ENCODE data around the gene SH3BP1.
A peak's percentile ranks its signal among the peaks of the same experiment; 100 is the strongest.

SH3BP1 gene

GRCh38 chr22:37632174-37633088 lies 7.0 kb upstream of the SH3BP1 start:
- DNase-seq (ENCODE audit: insufficient read length, low spot score): peak; percentile 70
- no peak for FAIRE-seq
- no peak for TF ChIP-seq TAF1 (IDR thresholded peaks at IDR 0.05; ENCODE audit: low read depth, low read length)
- no peak for TF ChIP-seq POLR2A (IDR thresholded peaks at IDR 0.05; ENCODE audit: low read depth, low read length)
- TF ChIP-seq SPI1 (IDR thresholded peaks at IDR 0.05; ENCODE audit: low read depth, low read length): no peak
- no peak for TF ChIP-seq POLR2AphosphoS5 (IDR thresholded peaks at IDR 0.05; ENCODE audit: low read depth, low read length)
- TF ChIP-seq PAX5 (IDR thresholded peaks at IDR 0.05; ENCODE audit: insufficient read depth, low read length, severe bottlenecking): no peak
- TF ChIP-seq POU2F2 (IDR thresholded peaks at IDR 0.05; ENCODE audit: low read depth, low read length): no peak

GRCh38 chr22:37633089-37633624 lies 6.3 kb upstream of the SH3BP1 start:
- DNase-seq (ENCODE audit: insufficient read length, low spot score): peak; percentile 91
- peak; percentile 96 for FAIRE-seq
- TF ChIP-seq POU2F2 (IDR thresholded peaks at IDR 0.05; ENCODE audit: low read depth, low read length): peak; percentile 76
- TF ChIP-seq TAF1 (IDR thresholded peaks at IDR 0.05; ENCODE audit: low read depth, low read length): no peak
- TF ChIP-seq SPI1 (IDR thresholded peaks at IDR 0.05; ENCODE audit: low read depth, low read length): no peak
- TF ChIP-seq POLR2A (IDR thresholded peaks at IDR 0.05; ENCODE audit: low read depth, low read length): 0 out of 2 replicates have a peak, but pooled peaks have one; percentile 45
- TF ChIP-seq PAX5 (IDR thresholded peaks at IDR 0.05; ENCODE audit: insufficient read depth, low read length, severe bottlenecking): no peak
- TF ChIP-seq POLR2AphosphoS5 (IDR thresholded peaks at IDR 0.05; ENCODE audit: low read depth, low read length): no peak; the same call in 1 of the 2 replicates

- peak; percentile 84 for TF ChIP-seq POLR2A (IDR thresholded peaks at IDR 0.05; ENCODE audit: low read depth, low read length)
- peak; percentile 77 for TF ChIP-seq PAX5 (IDR thresholded peaks at IDR 0.05; ENCODE audit: insufficient read depth, low read length, severe bottlenecking)
- no peak for TF ChIP-seq TAF1 (IDR thresholded peaks at IDR 0.05; ENCODE audit: low read depth, low read length)
- no peak; the same call in none of the 2 replicates for TF ChIP-seq POU2F2 (IDR thresholded peaks at IDR 0.05; ENCODE audit: low read depth, low read length)
- TF ChIP-seq POLR2AphosphoS5 (IDR thresholded peaks at IDR 0.05; ENCODE audit: low read depth, low read length): peak; percentile 33
- peak; percentile 74 for TF ChIP-seq SPI1 (IDR thresholded peaks at IDR 0.05; ENCODE audit: low read depth, low read length)
- FAIRE-seq (no peak), DNase-seq (ENCODE audit: insufficient read length, low spot score) (peak; percentile 91)
Observed at GRCh38 chr22:37633625-37634416, 5.6 kb upstream of the SH3BP1 start.

- FAIRE-seq (peak; percentile 80), DNase-seq (ENCODE audit: insufficient read length, low spot score) (no peak)
- TF ChIP-seq POLR2A (IDR thresholded peaks at IDR 0.05; ENCODE audit: low read depth, low read length) (no peak; the same call in 1 of the 2 replicates), SPI1 (IDR thresholded peaks at IDR 0.05; ENCODE audit: low read depth, low read length) (no peak), TAF1 (IDR thresholded peaks at IDR 0.05; ENCODE audit: low read depth, low read length) (no peak), PAX5 (IDR thresholded peaks at IDR 0.05; ENCODE audit: insufficient read depth, low read length, severe bottlenecking) (no peak), POLR2AphosphoS5 (IDR thresholded peaks at IDR 0.05; ENCODE audit: low read depth, low read length) (no peak), POU2F2 (IDR thresholded peaks at IDR 0.05; ENCODE audit: low read depth, low read length) (no peak)
Observed at GRCh38 chr22:37634417-37634924, 5.0 kb upstream of the SH3BP1 start.

DNA sequence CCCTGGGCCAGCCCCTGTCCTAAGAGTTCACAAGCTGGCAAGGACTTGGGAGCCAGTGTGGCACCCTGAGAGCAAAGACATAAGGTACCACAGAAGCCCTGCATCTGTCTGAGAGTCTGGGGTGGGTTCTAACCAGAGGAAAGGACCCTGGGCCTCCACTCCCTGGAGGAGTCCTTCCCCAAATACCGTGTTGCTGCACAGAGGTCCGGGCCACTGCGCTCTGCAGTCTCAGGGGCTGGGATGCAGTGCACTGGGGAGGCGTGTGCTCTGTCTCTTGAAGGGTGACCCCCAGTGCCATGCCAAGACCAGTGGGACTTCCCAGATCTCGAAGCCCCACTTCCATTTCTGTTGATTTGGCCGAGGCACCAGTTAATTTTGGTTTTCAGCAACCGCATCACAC lies 4.3 kb upstream of the SH3BP1 start:
- peak; percentile 26 for FAIRE-seq
- TF ChIP-seq SPI1 (IDR thresholded peaks at IDR 0.05; ENCODE audit: low read depth, low read length) (no peak), POLR2AphosphoS5 (IDR thresholded peaks at IDR 0.05; ENCODE audit: low read depth, low read length) (no peak), POLR2A (IDR thresholded peaks at IDR 0.05; ENCODE audit: low read depth, low read length) (no peak), TAF1 (IDR thresholded peaks at IDR 0.05; ENCODE audit: low read depth, low read length) (no peak), POU2F2 (IDR thresholded peaks at IDR 0.05; ENCODE audit: low read depth, low read length) (no peak), PAX5 (IDR thresholded peaks at IDR 0.05; ENCODE audit: insufficient read depth, low read length, severe bottlenecking) (no peak)
- DNase-seq (ENCODE audit: insufficient read length, low spot score): no peak

- DNase-seq (ENCODE audit: insufficient read length, low spot score): no peak
Observed at GRCh38 chr22:37636186-37636948, 3.1 kb upstream of the SH3BP1 start.

GRCh38 chr22:37636949-37637273 lies 2.6 kb upstream of the SH3BP1 start:
- TF ChIP-seq POLR2A (IDR thresholded peaks at IDR 0.05; ENCODE audit: low read depth, low read length): no peak
- no peak for TF ChIP-seq TAF1 (IDR thresholded peaks at IDR 0.05; ENCODE audit: low read depth, low read length)
- no peak for TF ChIP-seq PAX5 (IDR thresholded peaks at IDR 0.05; ENCODE audit: insufficient read depth, low read length, severe bottlenecking)
- TF ChIP-seq SPI1 (IDR thresholded peaks at IDR 0.05; ENCODE audit: low read depth, low read length): no peak
- no peak for TF ChIP-seq POU2F2 (IDR thresholded peaks at IDR 0.05; ENCODE audit: low read depth, low read length)
- no peak for TF ChIP-seq POLR2AphosphoS5 (IDR thresholded peaks at IDR 0.05; ENCODE audit: low read depth, low read length)
- peak; percentile 78 for FAIRE-seq

More at GRCh38 chr22:37636186-37636948, 3.1 kb upstream of the SH3BP1 start:
- TF ChIP-seq POU2F2 (IDR thresholded peaks at IDR 0.05; ENCODE audit: low read depth, low read length): no peak
- no peak for TF ChIP-seq POLR2AphosphoS5 (IDR thresholded peaks at IDR 0.05; ENCODE audit: low read depth, low read length)
- TF ChIP-seq PAX5 (IDR thresholded peaks at IDR 0.05; ENCODE audit: insufficient read depth, low read length, severe bottlenecking): no peak
- TF ChIP-seq POLR2A (IDR thresholded peaks at IDR 0.05; ENCODE audit: low read depth, low read length): no peak
- no peak for TF ChIP-seq TAF1 (IDR thresholded peaks at IDR 0.05; ENCODE audit: low read depth, low read length)
- FAIRE-seq: peak; percentile 23

More at GRCh38 chr22:37636949-37637273, 2.6 kb upstream of the SH3BP1 start:
- no peak for DNase-seq (ENCODE audit: insufficient read length, low spot score)

Measured in GM12891 (cell line).